PC-9 (cell line): ENCODE measurements around the gene THSD1. TPM values are rescaled to one million over a fixed set of nuclear protein-coding genes. Genes with fewer than 3 reads are reported as not detected.

Source experiments
- Bru-seq: library from RNA; stranded (reverse); fragments of 400-500 nt; gene quantifications from one replicate; lab custom pipeline; 2021; lab: Mats Ljungman, UMichigan
- BruChase-seq, 2 experiments: library from RNA; stranded (reverse); fragments of 400-500 nt; gene quantifications; one replicate each; lab custom pipeline; 2021; lab: Mats Ljungman, UMichigan
- BruUV-seq: library from RNA; stranded (reverse); fragments of 400-500 nt; replicated peaks from 2 replicates; lab custom pipeline; 2021; lab: Mats Ljungman, UMichigan
- CTCF ChIA-PET: fragments of 300-600 bp; sonication (Branson Sonifier 250); formaldehyde crosslinking; loops from one replicate; lab custom pipeline; 2022; ENCODE audit warnings: antibody characterized with exemption; lab: Charles Lee
- POLR2A ChIA-PET: fragments of 300-600 bp; sonication (Branson Sonifier 250); formaldehyde crosslinking; loops from one replicate; lab custom pipeline; 2022; ENCODE audit warnings: antibody characterized with exemption; ENCODE audit not compliant: unreplicated experiment; lab: Charles Lee
- DNase-seq, 2 experiments: peaks; one replicate each; pipeline versions ENCODE4 v3.0.0 to v3.0.0-alpha.2; 2015 to 2022; ENCODE audit warnings: mixed read lengths in 1 of 2
- H2AFZ ChIP-seq: fragments of 200-600 bp; sonication (generic); 2 replicates; pipeline ENCODE4 v1.8.1; 2017; ENCODE audit warnings: antibody characterized with exemption
- H3F3A ChIP-seq: fragments of 200-600 bp; sonication (generic); 2 replicates; pipeline ENCODE4 v1.8.1; 2017; ENCODE audit warnings: antibody characterized with exemption, mild to moderate bottlenecking, low read depth; ENCODE audit not compliant: insufficient read depth
- H3K27ac ChIP-seq: fragments of 200-600 bp; sonication (generic); 2 replicates; pipeline ENCODE4 v1.6.1; 2016; ENCODE audit warnings: mixed run types
- H3K27me3 ChIP-seq: fragments of 200-600 bp; sonication (generic); 2 replicates; pipeline ENCODE4 v1.6.1; 2016; ENCODE audit warnings: low read depth, mixed run types; ENCODE audit not compliant: insufficient read depth
- H3K36me3 ChIP-seq: fragments of 200-600 bp; sonication (generic); 2 replicates; pipeline ENCODE4 v1.6.1; 2016; ENCODE audit warnings: low read depth, mixed run types
- H3K4me1 ChIP-seq: fragments of 200-600 bp; sonication (generic); replicated peaks from 2 replicates; pipeline ENCODE4 v1.6.1; 2016; ENCODE audit warnings: mixed run types; ENCODE audit not compliant: insufficient read depth
- H3K4me2 ChIP-seq: fragments of 200-600 bp; sonication (generic); 2 replicates; pipeline ENCODE4 v1.6.1; 2017; ENCODE audit warnings: mixed run types
- H3K4me3 ChIP-seq: fragments of 200-600 bp; sonication (generic); 2 replicates; pipeline ENCODE4 v1.6.1; 2016; ENCODE audit warnings: mixed run types
- H3K79me2 ChIP-seq: fragments of 200-600 bp; sonication (generic); 2 replicates; pipeline ENCODE4 v1.6.1; 2017; ENCODE audit warnings: low read depth, mixed run types
- H3K9me2 ChIP-seq: fragments of 200-600 bp; sonication (generic); 2 replicates; pipeline ENCODE4 v1.8.1; 2017; ENCODE audit warnings: mild to moderate bottlenecking; ENCODE audit not compliant: insufficient read depth
- H3K9me3 ChIP-seq: fragments of 200-600 bp; sonication (generic); 2 replicates; pipeline ENCODE4 v1.8.1; 2016; ENCODE audit warnings: low read depth; ENCODE audit not compliant: insufficient read depth
- H4K20me1 ChIP-seq: fragments of 200-600 bp; sonication (generic); 2 replicates; pipeline ENCODE4 v1.8.1; 2017; ENCODE audit not compliant: insufficient read depth
- CTCF ChIP-seq: fragments of 200-600 bp; sonication (generic); conservative IDR thresholded peaks from 2 replicates; pipeline ENCODE4 v1.6.1; 2017; ENCODE audit warnings: mixed run types, antibody characterized with exemption, mild to moderate bottlenecking, moderate library complexity
- EZH2 ChIP-seq: fragments of 200-600 bp; sonication (generic); IDR thresholded peaks from 2 replicates; pipeline ENCODE4 v1.8.0; 2017; ENCODE audit warnings: antibody characterized with exemption, low read depth
- intact Hi-C: fragments of 100-400 bp; cut with micrococcal nuclease; formaldehyde crosslinking; loops from one replicate; pipeline ENCODE4 v1.10.0; 2022; ENCODE audit not compliant: unreplicated experiment
- long read RNA-seq: library from polyadenylated mRNA; stranded (forward); transcript quantifications from one replicate; pipeline ENCODE4 v2.0.0, GENCODE V29; 2022
- total RNA-seq: library from RNA; stranded (reverse); gene quantifications from 2 replicates; pipeline ENCODE4 v1.2.3, GENCODE V29; 2021

The THSD1 gene
- total RNA-seq (0.25 and 0.33 TPM in 2 replicates), Bru-seq, nascent RNA (percentile 40 among the genes with signal in this experiment), BruChase-seq, experiment 1, labeled RNA remaining after a 2-hour chase (percentile 40 among the genes with signal in this experiment), BruChase-seq, experiment 2, labeled RNA remaining after a 6-hour chase (percentile 33 among the genes with signal in this experiment)
- long read RNA-seq: 0 reads

GRCh38 chr13:52405767-52406494 is at the start of gene THSD1:
THSD1 (minus strand) TSS chr13:52406172; CDS start chr13:52402600, 3,572 bp downstream.
- BruUV-seq: no TSS peak
- Histone ChIP-seq H3K4me2 (no peak within 1 kb of the TSS; the same call in 1 of the 2 replicates), H4K20me1 (no peaks in the 10 kb centered on the region), H3F3A (no peaks in the 10 kb centered on the region; the same call in 1 of the 2 replicates), H3K9me2 (no peaks in the 10 kb centered on the region), H3K4me3 (no peak within 1 kb of the TSS), H3K4me1 (no peaks in the 10 kb centered on the region), H3K27ac (no peak within 1 kb of the TSS), H3K9me3 (no peaks in the 10 kb centered on the region), H3K36me3 (no peaks in the 10 kb centered on the region), H3K79me2 (no peaks in the 10 kb centered on the region), H3K27me3 (0 out of 2 replicates have a peak, but pooled peaks cover 4% of the 10 kb centered on the region), H2AFZ (no peak within 1 kb of the TSS)
- ChIA-PET CTCF (no interaction called here), POLR2A (no interaction called here)
- DNase-seq: no peak
- no peak for TF ChIP-seq CTCF
- TF ChIP-seq EZH2: no peak
- intact Hi-C loops: no loop called here

- intact Hi-C loops: loop anchor here (2.0 to 10.0 kb wide), 2 partner anchors 199 to 261 kb away; partner anchors contain the start of gene SUGT1
- H3F3A ChIP-seq: peaks cover under 1% of the 10 kb centered on the region
These were observed 49.7 kb upstream of the THSD1 start for GRCh38 chr13:52455677-52456041.

More at GRCh38 chr13:52455677-52456041, 49.7 kb upstream of the THSD1 start:
- H3K79me2 ChIP-seq: peaks cover 49% of the 10 kb centered on the region
- H4K20me1 ChIP-seq: no peaks in the 10 kb centered on the region
- H3K4me3 ChIP-seq: peak overlapping the region; percentile 85
- H3K9me3 ChIP-seq: no peaks in the 10 kb centered on the region
- ChIA-PET POLR2A (no interaction called here), CTCF (interaction anchor here (0.6 kb wide), 1 partner anchor 1002 kb away, joined by 4 read pairs; no protein-coding TSS in a partner anchor)
- no peak for TF ChIP-seq EZH2
- TF ChIP-seq CTCF: no peak
- peaks cover 6% of the 10 kb centered on the region; the same call in 1 of the 2 replicates for H3K36me3 ChIP-seq
- peak overlapping the region; percentile 44 for H3K27ac ChIP-seq
- peak; percentile 43 to 76 for DNase-seq
- peaks cover 35% of the 10 kb centered on the region for H3K4me1 ChIP-seq
- H3K27me3 ChIP-seq: no peaks in the 10 kb centered on the region
- H3K9me2 ChIP-seq: no peaks in the 10 kb centered on the region
- peak overlapping the region; percentile 78 for H3K4me2 ChIP-seq
- no TSS peak for BruUV-seq
- H2AFZ ChIP-seq: peak overlapping the region; percentile 90
